GM23338 (cell line): ENCODE data around the gene WWOX. TPM values are rescaled to one million over a fixed set of nuclear protein-coding genes. Genes with fewer than 3 reads are reported as not detected.

ENCODE experiments used
- ATAC-seq: fragments of 200-7000 bp; cut with Tn5 transposase; 3 replicates; pipeline ENCODE4 v1.9.1; 2020
- DNase-seq: peaks from one replicate; pipeline ENCODE4 v3.0.0-alpha.2; 2015; ENCODE audit warnings: low spot score
- H2AFZ ChIP-seq: fragments of 200-600 bp; sonication (generic); 2 replicates; pipeline ENCODE4 v1.8.0; 2016; ENCODE audit warnings: antibody characterized with exemption, mild to moderate bottlenecking, moderate library complexity
- H3F3A ChIP-seq: fragments of 200-600 bp; sonication (generic); replicated peaks from 2 replicates; pipeline ENCODE4 v1.8.0; 2017; ENCODE audit warnings: antibody characterized with exemption, mixed run types, low read depth
- H3K27ac ChIP-seq: fragments of 200-600 bp; sonication (generic); 2 replicates; pipeline ENCODE4 v1.6.1; 2016; ENCODE audit warnings: low read depth
- H3K27me3 ChIP-seq: fragments of 200-600 bp; sonication (generic); 2 replicates; pipeline ENCODE4 v1.8.0; 2016; ENCODE audit warnings: mild to moderate bottlenecking, mixed run types, moderate library complexity; ENCODE audit not compliant: insufficient read depth
- H3K36me3 ChIP-seq: fragments of 200-600 bp; sonication (generic); 2 replicates; pipeline ENCODE4 v1.8.0; 2016; ENCODE audit warnings: mild to moderate bottlenecking; ENCODE audit not compliant: insufficient read depth
- H3K4me1 ChIP-seq: fragments of 200-600 bp; sonication (generic); 2 replicates; pipeline ENCODE4 v1.8.0; 2016; ENCODE audit warnings: mild to moderate bottlenecking, moderate library complexity; ENCODE audit not compliant: insufficient read depth
- H3K4me2 ChIP-seq: fragments of 200-600 bp; sonication (generic); 2 replicates; pipeline ENCODE4 v1.7.1; 2017; ENCODE audit warnings: mixed run types
- H3K4me3 ChIP-seq: fragments of 200-600 bp; sonication (generic); 2 replicates; pipeline ENCODE4 v1.6.1; 2016; ENCODE audit warnings: mixed run types
- H3K79me2 ChIP-seq: fragments of 200-600 bp; sonication (generic); replicated peaks from 2 replicates; pipeline ENCODE4 v1.8.0; 2017; ENCODE audit warnings: mild to moderate bottlenecking; ENCODE audit not compliant: insufficient read depth
- H3K9me2 ChIP-seq: fragments of 200-600 bp; sonication (generic); 2 replicates; pipeline ENCODE4 v1.8.0; 2017; ENCODE audit not compliant: insufficient read depth
- H4K20me1 ChIP-seq: fragments of 200-600 bp; sonication (generic); replicated peaks from 2 replicates; pipeline ENCODE4 v1.8.0; 2017; ENCODE audit warnings: mild to moderate bottlenecking; ENCODE audit not compliant: insufficient read depth
- H3K27ac Mint-ChIP-seq: 2 replicates; pipeline ENCODE4 v1.8.0; 2020; ENCODE audit warnings: inconsistent platforms, mild to moderate bottlenecking, moderate library complexity, mixed read lengths
- H3K27me3 Mint-ChIP-seq: 3 replicates; pipeline ENCODE4 v1.8.0; 2022; ENCODE audit warnings: low read depth, mild to moderate bottlenecking, moderate library complexity, mixed read lengths, inconsistent platforms; ENCODE audit not compliant: insufficient read depth, poor library complexity
- H3K36me3 Mint-ChIP-seq: 3 replicates; pipeline ENCODE4 v1.8.0; 2021; ENCODE audit warnings: low read depth, mild to moderate bottlenecking, inconsistent platforms, moderate library complexity, mixed read lengths
- H3K4me1 Mint-ChIP-seq: 3 replicates; pipeline ENCODE4 v1.8.0; 2020; ENCODE audit warnings: mild to moderate bottlenecking, inconsistent platforms, mixed read lengths
- H3K4me3 Mint-ChIP-seq: 3 replicates; pipeline ENCODE4 v1.8.0; 2021; ENCODE audit warnings: moderate library complexity, mild to moderate bottlenecking, inconsistent platforms, mixed read lengths
- H3K9me3 Mint-ChIP-seq: 3 replicates; pipeline ENCODE4 v1.8.0; 2020; ENCODE audit warnings: moderate library complexity, mild to moderate bottlenecking, inconsistent platforms, mixed read lengths
- CREB1 ChIP-seq: fragments of 250-450 bp; sonication (Bioruptor Pico); IDR thresholded peaks from 2 replicates; pipeline ENCODE4 v1.5.0; 2020; ENCODE audit warnings: low read depth, mild to moderate bottlenecking, moderate library complexity
- EZH2 ChIP-seq: fragments of 200-600 bp; sonication (generic); IDR thresholded peaks from one replicate; pipeline ENCODE4 v1.8.0; 2017; ENCODE audit warnings: antibody characterized with exemption, mild to moderate bottlenecking, low read depth; ENCODE audit not compliant: unreplicated experiment
- EZH2phosphoT487 ChIP-seq: fragments of 200-600 bp; sonication (generic); IDR thresholded peaks from one replicate; pipeline ENCODE4 v1.8.1; 2018; ENCODE audit warnings: antibody characterized with exemption; ENCODE audit not compliant: unreplicated experiment
- JUNB ChIP-seq: IDR thresholded peaks from one replicate; pipeline ENCODE4 v1.6.1; 2016; ENCODE audit warnings: antibody characterized with exemption; ENCODE audit not compliant: unreplicated experiment
- NANOG ChIP-seq: IDR thresholded peaks from 2 replicates; pipeline ENCODE4 v1.6.1; 2016; ENCODE audit warnings: antibody characterized with exemption, borderline replicate concordance
- POLR2AphosphoS5 ChIP-seq: IDR thresholded peaks from 2 replicates; pipeline ENCODE4 v1.6.1; 2016; ENCODE audit warnings: antibody characterized with exemption, low read depth
- STAT1 ChIP-seq: IDR thresholded peaks from one replicate; pipeline ENCODE4 v1.6.1; 2016; ENCODE audit warnings: antibody characterized with exemption; ENCODE audit not compliant: unreplicated experiment
- ZNF114 ChIP-seq: fragments of 250-450 bp; sonication (Bioruptor Pico); IDR thresholded peaks from 2 replicates; pipeline ENCODE4 v1.5.0; 2020; ENCODE audit warnings: mild to moderate bottlenecking, moderate library complexity
- ZNF331 ChIP-seq: fragments of 250-450 bp; sonication (Bioruptor Pico); IDR thresholded peaks from 2 replicates; pipeline ENCODE4 v1.5.0; 2020; ENCODE audit warnings: low read depth, mild to moderate bottlenecking, moderate library complexity
- polyA plus RNA-seq: library from polyadenylated mRNA; unstranded; fragments of >200 nt; fragmentation: Nextera tagmentation; extraction: Ambion mirVana; gene quantifications from 2 replicates; pipeline ENCODE4 v1.2.1, GENCODE V29; 2016
- total RNA-seq: library from RNA; depleted of rRNA; stranded (reverse); fragments of >200 nt; shearing (Covaris generic); gene quantifications from 2 replicates; pipeline ENCODE4 v1.2.3, GENCODE V29; 2014
- TF ChIP-seq, protein P1 (sequence below): IDR thresholded peaks from one replicate; pipeline ENCODE4 v1.6.1; 2018; ENCODE audit warnings: antibody characterized with exemption; ENCODE audit not compliant: unreplicated experiment
- TF ChIP-seq, protein P2 (sequence below): fragments of 250-450 bp; sonication (Bioruptor Pico); IDR thresholded peaks from 2 replicates; pipeline ENCODE4 v1.5.0; 2020; ENCODE audit warnings: mild to moderate bottlenecking, moderate library complexity

Gene WWOX
- total and polyA plus RNA-seq, 2 experiments from 2014 or later = 10.0 to 19.3 TPM

DNA sequence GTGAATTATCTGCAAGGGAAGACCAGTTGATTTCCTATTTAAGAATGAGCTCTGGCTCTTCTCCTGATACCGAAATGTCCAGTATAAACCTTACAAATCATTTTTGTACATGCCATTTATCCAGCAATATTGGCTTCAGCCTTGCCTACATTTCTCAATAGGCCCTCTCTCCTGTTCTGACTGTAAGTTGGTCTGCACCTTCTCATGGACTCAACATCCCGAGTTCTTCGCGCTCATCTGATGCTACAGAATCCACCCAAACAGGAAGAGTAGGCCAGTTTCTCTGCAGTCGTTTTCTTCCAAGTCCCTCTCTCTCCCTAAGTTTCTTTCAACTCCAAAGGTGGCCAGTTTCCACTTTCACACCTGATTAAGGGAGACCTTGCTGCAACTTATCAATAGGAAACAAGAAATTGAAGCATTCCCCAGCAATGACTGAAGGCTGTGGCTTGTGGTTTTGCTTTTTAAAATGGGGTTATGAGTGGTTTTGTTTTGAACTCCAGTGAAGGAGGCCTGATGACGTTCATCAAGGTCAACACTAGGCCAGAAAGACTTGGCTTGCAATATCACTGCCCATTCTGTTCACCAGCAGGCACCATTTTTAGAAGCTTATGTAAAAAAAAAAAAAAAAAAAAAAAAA lies 1118.0 kb downstream of the WWOX start:
- Histone ChIP-seq H3K4me1 (peaks cover 6% of the 10 kb centered on the region; the same call in 1 of the 2 replicates), H3K27me3 (no peaks in the 10 kb centered on the region), H3K9me2 (peaks cover 5% of the 10 kb centered on the region; the same call in 1 of the 2 replicates), H2AFZ (no peak overlapping the region), H3K4me3 (no peak overlapping the region), H3K4me2 (no peak overlapping the region), H3K27ac (no peak overlapping the region), H3F3A (no peaks in the 10 kb centered on the region), H4K20me1 (no peaks in the 10 kb centered on the region), H3K36me3 (no peaks in the 10 kb centered on the region), H3K79me2 (no peaks in the 10 kb centered on the region)
- peaks cover 10% of the 10 kb centered on the region for H3K4me1 Mint-ChIP-seq
- no peak overlapping the region for H3K27ac Mint-ChIP-seq
- peaks cover 11% of the 10 kb centered on the region; the same call in 1 of the 3 replicates for H3K36me3 Mint-ChIP-seq
- no peak for ATAC-seq
- H3K27me3 Mint-ChIP-seq = no peaks in the 10 kb centered on the region
- H3K9me3 Mint-ChIP-seq = peaks cover 20% of the 10 kb centered on the region
- no peak for DNase-seq
- no peak for TF ChIP-seq JUNB
- TF ChIP-seq, protein P1, sequence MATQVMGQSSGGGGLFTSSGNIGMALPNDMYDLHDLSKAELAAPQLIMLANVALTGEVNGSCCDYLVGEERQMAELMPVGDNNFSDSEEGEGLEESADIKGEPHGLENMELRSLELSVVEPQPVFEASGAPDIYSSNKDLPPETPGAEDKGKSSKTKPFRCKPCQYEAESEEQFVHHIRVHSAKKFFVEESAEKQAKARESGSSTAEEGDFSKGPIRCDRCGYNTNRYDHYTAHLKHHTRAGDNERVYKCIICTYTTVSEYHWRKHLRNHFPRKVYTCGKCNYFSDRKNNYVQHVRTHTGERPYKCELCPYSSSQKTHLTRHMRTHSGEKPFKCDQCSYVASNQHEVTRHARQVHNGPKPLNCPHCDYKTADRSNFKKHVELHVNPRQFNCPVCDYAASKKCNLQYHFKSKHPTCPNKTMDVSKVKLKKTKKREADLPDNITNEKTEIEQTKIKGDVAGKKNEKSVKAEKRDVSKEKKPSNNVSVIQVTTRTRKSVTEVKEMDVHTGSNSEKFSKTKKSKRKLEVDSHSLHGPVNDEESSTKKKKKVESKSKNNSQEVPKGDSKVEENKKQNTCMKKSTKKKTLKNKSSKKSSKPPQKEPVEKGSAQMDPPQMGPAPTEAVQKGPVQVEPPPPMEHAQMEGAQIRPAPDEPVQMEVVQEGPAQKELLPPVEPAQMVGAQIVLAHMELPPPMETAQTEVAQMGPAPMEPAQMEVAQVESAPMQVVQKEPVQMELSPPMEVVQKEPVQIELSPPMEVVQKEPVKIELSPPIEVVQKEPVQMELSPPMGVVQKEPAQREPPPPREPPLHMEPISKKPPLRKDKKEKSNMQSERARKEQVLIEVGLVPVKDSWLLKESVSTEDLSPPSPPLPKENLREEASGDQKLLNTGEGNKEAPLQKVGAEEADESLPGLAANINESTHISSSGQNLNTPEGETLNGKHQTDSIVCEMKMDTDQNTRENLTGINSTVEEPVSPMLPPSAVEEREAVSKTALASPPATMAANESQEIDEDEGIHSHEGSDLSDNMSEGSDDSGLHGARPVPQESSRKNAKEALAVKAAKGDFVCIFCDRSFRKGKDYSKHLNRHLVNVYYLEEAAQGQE = no peak
- no peak for TF ChIP-seq EZH2
- TF ChIP-seq POLR2AphosphoS5 = no peak
- no peak for TF ChIP-seq ZNF331 (CRISPR knock-in tag)
- no peak for TF ChIP-seq ZNF114 (CRISPR knock-in tag)
- TF ChIP-seq EZH2phosphoT487 = no peak
- H3K4me3 Mint-ChIP-seq = no peak overlapping the region

DNA sequence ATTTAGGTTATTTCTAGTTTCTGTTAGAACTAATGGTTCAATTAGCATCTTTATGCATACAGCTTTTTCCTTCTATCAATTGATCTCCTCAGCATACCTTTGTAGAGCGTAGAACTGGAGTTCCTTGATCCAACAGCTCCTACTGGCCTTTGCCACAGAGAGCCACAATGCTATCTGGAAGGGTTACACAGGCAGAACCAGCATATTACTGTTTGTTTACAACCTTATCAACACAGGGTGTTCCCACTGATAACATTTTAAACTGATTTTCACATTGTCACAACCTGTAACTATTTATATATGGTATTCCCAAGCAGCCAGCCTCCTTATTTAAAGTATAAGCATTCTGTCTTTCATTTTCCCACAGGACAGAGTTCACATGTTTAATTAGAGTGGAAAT lies 1118.9 kb downstream of the WWOX start:
- peaks cover 6% of the 10 kb centered on the region; the same call in 1 of the 2 replicates for H3K4me1 ChIP-seq
- Mint-ChIP-seq H3K27me3 (no peaks in the 10 kb centered on the region), H3K4me1 (peaks cover 2% of the 10 kb centered on the region; the same call in 2 of the 3 replicates), H3K36me3 (peaks cover 11% of the 10 kb centered on the region; the same call in 1 of the 3 replicates), H3K4me3 (no peak overlapping the region), H3K27ac (no peak overlapping the region), H3K9me3 (peaks cover 19% of the 10 kb centered on the region)
- no peak overlapping the region for H3K27ac ChIP-seq
- no peaks in the 10 kb centered on the region for H4K20me1 ChIP-seq
- H2AFZ ChIP-seq = no peak overlapping the region
- peaks cover 5% of the 10 kb centered on the region; the same call in 1 of the 2 replicates for H3K9me2 ChIP-seq
- no peaks in the 10 kb centered on the region for H3K27me3 ChIP-seq
- ATAC-seq = no peak
- H3K4me3 ChIP-seq = no peak overlapping the region
- no peaks in the 10 kb centered on the region for H3K79me2 ChIP-seq
- DNase-seq = no peak
- no peak overlapping the region for H3K4me2 ChIP-seq
- no peaks in the 10 kb centered on the region for H3K36me3 ChIP-seq
- no peaks in the 10 kb centered on the region for H3F3A ChIP-seq
- TF ChIP-seq CREB1 (CRISPR knock-in tag) (no peak), STAT1 (no peak), EZH2phosphoT487 (no peak), JUNB (no peak), NANOG (no peak), ZNF114 (CRISPR knock-in tag) (no peak)
- TF ChIP-seq, protein P2, sequence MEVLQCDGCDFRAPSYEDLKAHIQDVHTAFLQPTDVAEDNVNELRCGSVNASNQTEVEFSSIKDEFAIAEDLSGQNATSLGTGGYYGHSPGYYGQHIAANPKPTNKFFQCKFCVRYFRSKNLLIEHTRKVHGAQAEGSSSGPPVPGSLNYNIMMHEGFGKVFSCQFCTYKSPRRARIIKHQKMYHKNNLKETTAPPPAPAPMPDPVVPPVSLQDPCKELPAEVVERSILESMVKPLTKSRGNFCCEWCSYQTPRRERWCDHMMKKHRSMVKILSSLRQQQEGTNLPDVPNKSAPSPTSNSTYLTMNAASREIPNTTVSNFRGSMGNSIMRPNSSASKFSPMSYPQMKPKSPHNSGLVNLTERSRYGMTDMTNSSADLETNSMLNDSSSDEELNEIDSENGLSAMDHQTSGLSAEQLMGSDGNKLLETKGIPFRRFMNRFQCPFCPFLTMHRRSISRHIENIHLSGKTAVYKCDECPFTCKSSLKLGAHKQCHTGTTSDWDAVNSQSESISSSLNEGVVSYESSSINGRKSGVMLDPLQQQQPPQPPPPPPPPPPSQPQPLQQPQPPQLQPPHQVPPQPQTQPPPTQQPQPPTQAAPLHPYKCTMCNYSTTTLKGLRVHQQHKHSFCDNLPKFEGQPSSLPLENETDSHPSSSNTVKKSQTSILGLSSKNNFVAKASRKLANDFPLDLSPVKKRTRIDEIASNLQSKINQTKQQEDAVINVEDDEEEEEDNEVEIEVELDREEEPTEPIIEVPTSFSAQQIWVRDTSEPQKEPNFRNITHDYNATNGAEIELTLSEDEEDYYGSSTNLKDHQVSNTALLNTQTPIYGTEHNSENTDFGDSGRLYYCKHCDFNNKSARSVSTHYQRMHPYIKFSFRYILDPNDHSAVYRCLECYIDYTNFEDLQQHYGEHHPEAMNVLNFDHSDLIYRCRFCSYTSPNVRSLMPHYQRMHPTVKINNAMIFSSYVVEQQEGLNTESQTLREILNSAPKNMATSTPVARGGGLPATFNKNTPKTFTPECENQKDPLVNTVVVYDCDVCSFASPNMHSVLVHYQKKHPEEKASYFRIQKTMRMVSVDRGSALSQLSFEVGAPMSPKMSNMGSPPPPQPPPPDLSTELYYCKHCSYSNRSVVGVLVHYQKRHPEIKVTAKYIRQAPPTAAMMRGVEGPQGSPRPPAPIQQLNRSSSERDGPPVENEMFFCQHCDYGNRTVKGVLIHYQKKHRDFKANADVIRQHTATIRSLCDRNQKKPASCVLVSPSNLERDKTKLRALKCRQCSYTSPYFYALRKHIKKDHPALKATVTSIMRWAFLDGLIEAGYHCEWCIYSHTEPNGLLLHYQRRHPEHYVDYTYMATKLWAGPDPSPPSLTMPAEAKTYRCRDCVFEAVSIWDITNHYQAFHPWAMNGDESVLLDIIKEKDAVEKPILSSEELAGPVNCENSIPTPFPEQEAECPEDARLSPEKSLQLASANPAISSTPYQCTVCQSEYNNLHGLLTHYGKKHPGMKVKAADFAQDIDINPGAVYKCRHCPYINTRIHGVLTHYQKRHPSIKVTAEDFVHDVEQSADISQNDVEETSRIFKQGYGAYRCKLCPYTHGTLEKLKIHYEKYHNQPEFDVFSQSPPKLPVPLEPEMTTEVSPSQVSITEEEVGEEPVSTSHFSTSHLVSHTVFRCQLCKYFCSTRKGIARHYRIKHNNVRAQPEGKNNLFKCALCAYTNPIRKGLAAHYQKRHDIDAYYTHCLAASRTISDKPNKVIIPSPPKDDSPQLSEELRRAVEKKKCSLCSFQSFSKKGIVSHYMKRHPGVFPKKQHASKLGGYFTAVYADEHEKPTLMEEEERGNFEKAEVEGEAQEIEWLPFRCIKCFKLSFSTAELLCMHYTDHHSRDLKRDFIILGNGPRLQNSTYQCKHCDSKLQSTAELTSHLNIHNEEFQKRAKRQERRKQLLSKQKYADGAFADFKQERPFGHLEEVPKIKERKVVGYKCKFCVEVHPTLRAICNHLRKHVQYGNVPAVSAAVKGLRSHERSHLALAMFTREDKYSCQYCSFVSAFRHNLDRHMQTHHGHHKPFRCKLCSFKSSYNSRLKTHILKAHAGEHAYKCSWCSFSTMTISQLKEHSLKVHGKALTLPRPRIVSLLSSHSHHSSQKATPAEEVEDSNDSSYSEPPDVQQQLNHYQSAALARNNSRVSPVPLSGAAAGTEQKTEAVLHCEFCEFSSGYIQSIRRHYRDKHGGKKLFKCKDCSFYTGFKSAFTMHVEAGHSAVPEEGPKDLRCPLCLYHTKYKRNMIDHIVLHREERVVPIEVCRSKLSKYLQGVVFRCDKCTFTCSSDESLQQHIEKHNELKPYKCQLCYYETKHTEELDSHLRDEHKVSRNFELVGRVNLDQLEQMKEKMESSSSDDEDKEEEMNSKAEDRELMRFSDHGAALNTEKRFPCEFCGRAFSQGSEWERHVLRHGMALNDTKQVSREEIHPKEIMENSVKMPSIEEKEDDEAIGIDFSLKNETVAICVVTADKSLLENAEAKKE (CRISPR knock-in tag) = no peak
